CD4-positive, alpha-beta memory T cell (primary cell): ENCODE data around the gene MORN1. TPM values are rescaled to one million over a fixed set of nuclear protein-coding genes. Genes with fewer than 3 reads are reported as not detected.
A peak's percentile ranks its signal among the peaks of the same experiment; 100 is the strongest.

ENCODE experiments used
- CTCF ChIA-PET: fragments of 350-600 bp; sonication (Branson Sonifier 250); formaldehyde crosslinking; loops from one replicate; lab custom pipeline; 2021; ENCODE audit warnings: inconsistent platforms; ENCODE audit not compliant: partially characterized antibody; lab: Charles Lee
- POLR2A ChIA-PET: fragments of 350-600 bp; sonication (Branson Sonifier 250); formaldehyde crosslinking; loops from one replicate; lab custom pipeline; 2021; ENCODE audit not compliant: partially characterized antibody; lab: Charles Lee
- DNase-seq, 5 donors: peaks; one replicate each; pipeline versions ENCODE4 v3.0.0 to v3.0.0-alpha.2; 2020 to 2022; ENCODE audit warnings: mixed read lengths in 1 of 5
- H3K27ac ChIP-seq: one replicate; pipeline ENCODE4 v1.7.0; 2013; ENCODE audit warnings: low read depth, low read length
- H3K27me3 ChIP-seq: 2 replicates; pipeline ENCODE4 v1.7.0; 2013; ENCODE audit warnings: mild to moderate bottlenecking, low read length, moderate library complexity; ENCODE audit not compliant: insufficient read depth
- H3K36me3 ChIP-seq: 2 replicates; pipeline ENCODE4 v1.7.0; 2013; ENCODE audit warnings: mild to moderate bottlenecking, low read length, moderate library complexity; ENCODE audit not compliant: insufficient read depth
- H3K4me1 ChIP-seq: 2 replicates; pipeline ENCODE4 v1.7.0; 2013; ENCODE audit warnings: mild to moderate bottlenecking, low read length, moderate library complexity; ENCODE audit not compliant: insufficient read depth
- H3K4me3 ChIP-seq, 2 donors: one replicate each; pipeline ENCODE4 v1.7.0; 2013; ENCODE audit warnings: low read length in 2 of 2, mild to moderate bottlenecking in 1 of 2
- H3K9me3 ChIP-seq, 2 donors: one replicate each; pipeline ENCODE4 v1.7.0; 2013; ENCODE audit warnings: low read length in 2 of 2, control low read depth in 1 of 2; ENCODE audit not compliant: control insufficient read depth in 1 of 2
- H3K27ac Mint-ChIP-seq, 7 donors: one replicate each; pipeline ENCODE4 v1.8.0; 2020 to 2021; ENCODE audit warnings: mixed read lengths in 7 of 7, mild to moderate bottlenecking in 6 of 7, inconsistent platforms in 3 of 7, moderate library complexity in 3 of 7
- H3K27me3 Mint-ChIP-seq, 2 donors: one replicate each; pipeline ENCODE4 v1.8.0; 2020 to 2021; ENCODE audit warnings: mixed read lengths in 2 of 2
- H3K36me3 Mint-ChIP-seq, 2 donors: one replicate each; pipeline ENCODE4 v1.8.0; 2020 to 2021; ENCODE audit warnings: mixed read lengths in 2 of 2, inconsistent platforms in 1 of 2, mild to moderate bottlenecking in 1 of 2
- H3K4me1 Mint-ChIP-seq, 4 donors: one replicate each; pipeline ENCODE4 v1.8.0; 2020 to 2021; ENCODE audit warnings: mixed read lengths in 4 of 4, mild to moderate bottlenecking in 1 of 4
- H3K4me3 Mint-ChIP-seq, 8 donors: one replicate each; pipeline ENCODE4 v1.8.0; 2020 to 2021; ENCODE audit warnings: mixed read lengths in 8 of 8, mild to moderate bottlenecking in 7 of 8, moderate library complexity in 6 of 8, inconsistent platforms in 3 of 8
- H3K9me3 Mint-ChIP-seq, 8 donors: one replicate each; pipeline ENCODE4 v1.8.0; 2020 to 2021; ENCODE audit warnings: mixed read lengths in 8 of 8, mild to moderate bottlenecking in 5 of 8, inconsistent platforms in 3 of 8, moderate library complexity in 1 of 8
- intact Hi-C: fragments of 100-400 bp; cut with micrococcal nuclease; formaldehyde crosslinking; loops from one replicate; pipeline ENCODE4 v1.15.1; 2023
- polyA plus RNA-seq, 2 donors: library from polyadenylated mRNA; unstranded; fragments of 300-500 nt; fragmentation: Illumina TruSeq; gene quantifications; one replicate each; pipeline ENCODE4 v1.2.3, GENCODE V29; 2021
- total RNA-seq, 2 experiments: library from RNA; stranded (reverse); gene quantifications; one replicate each; pipeline ENCODE4 v1.2.3, GENCODE V29; 2021

Gene MORN1
- total and polyA plus RNA-seq, 4 experiments from 2014 or later = 1.9 to 15.3 (median 7.4) TPM

DNA sequence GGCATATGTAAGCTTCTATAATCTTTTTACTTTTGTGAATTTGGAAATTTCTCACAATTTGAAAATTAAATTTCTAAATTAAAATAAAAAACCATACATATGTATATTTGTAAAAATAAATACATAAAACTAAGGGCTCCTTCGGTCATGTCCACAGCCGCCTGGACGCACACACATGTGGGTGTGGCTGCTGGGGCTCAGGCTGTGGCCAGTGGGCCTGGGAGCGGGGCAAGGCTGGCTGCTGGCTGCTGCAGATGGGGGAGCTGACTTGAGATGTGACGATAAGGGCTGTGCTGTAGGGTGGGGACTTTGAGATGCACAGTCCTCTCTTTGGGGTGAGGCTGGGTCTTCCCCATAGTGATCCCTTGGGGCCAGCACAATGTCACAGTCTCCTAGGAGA is 5.1 kb upstream of the MORN1 start:
- H3K4me3 Mint-ChIP-seq = no peak overlapping the region
- POLR2A ChIA-PET = interaction anchor here (1.0 to 1.2 kb wide), 2 partner anchors 17 to 164 kb away, joined by 3 to 4 read pairs; no protein-coding TSS in a partner anchor
- peak overlapping the region in 3 of 7 donors; percentile 17 to 30 (median 21) for H3K27ac Mint-ChIP-seq
- Histone ChIP-seq H3K27me3 (no peaks in the 10 kb centered on the region), H3K4me3 (no peak overlapping the region), H3K4me1 (peaks cover 28% of the 10 kb centered on the region), H3K27ac (no peak overlapping the region), H3K9me3 (no peaks in the 10 kb centered on the region), H3K36me3 (peaks cover 48% of the 10 kb centered on the region)
- peaks cover 29 to 68% of the 10 kb centered on the region in 2 donors for H3K36me3 Mint-ChIP-seq
- intact Hi-C loops = no loop called here
- H3K27me3 Mint-ChIP-seq = no peaks in the 10 kb centered on the region
- peaks cover 25 to 64% (median 37%) of the 10 kb centered on the region in 4 donors for H3K4me1 Mint-ChIP-seq
- CTCF ChIA-PET = no interaction called here
- no peaks in the 10 kb centered on the region for H3K9me3 Mint-ChIP-seq
- no peak for DNase-seq

GRCh38 chr1:2396059-2396458 is 4.7 kb upstream of the MORN1 start:
- H3K27ac Mint-ChIP-seq = peak overlapping the region in 1 of 7 donors; percentile 21
- H3K4me1 ChIP-seq = peaks cover 28% of the 10 kb centered on the region
- POLR2A ChIA-PET = no interaction called here
- H3K27me3 Mint-ChIP-seq = no peaks in the 10 kb centered on the region
- H3K27ac ChIP-seq = no peak overlapping the region
- no peaks in the 10 kb centered on the region for H3K9me3 ChIP-seq
- no peak overlapping the region for H3K4me3 Mint-ChIP-seq
- CTCF ChIA-PET = no interaction called here
- intact Hi-C loops = no loop called here
- DNase-seq = no peak
- H3K4me1 Mint-ChIP-seq = peaks cover 25 to 64% (median 38%) of the 10 kb centered on the region in 4 donors
- peaks cover 27 to 67% of the 10 kb centered on the region in 2 donors for H3K36me3 Mint-ChIP-seq
- H3K9me3 Mint-ChIP-seq = no peaks in the 10 kb centered on the region
- H3K36me3 ChIP-seq = peaks cover 47% of the 10 kb centered on the region
- no peak overlapping the region for H3K4me3 ChIP-seq
- H3K27me3 ChIP-seq = no peaks in the 10 kb centered on the region

- Histone ChIP-seq H3K4me1 (peaks cover 37% of the 10 kb centered on the region), H3K4me3 (no peak overlapping the region), H3K9me3 (no peaks in the 10 kb centered on the region), H3K36me3 (peaks cover 40% of the 10 kb centered on the region), H3K27me3 (no peaks in the 10 kb centered on the region), H3K27ac (no peak overlapping the region)
- ChIA-PET POLR2A (no interaction called here), CTCF (interaction anchor here (1.9 kb wide), 1 partner anchor 200 kb away, joined by 6 read pairs; the partner anchor contains the start of gene FAAP20)
- DNase-seq = no peak
- H3K27me3 Mint-ChIP-seq = no peaks in the 10 kb centered on the region
- H3K4me1 Mint-ChIP-seq = peaks cover 22 to 66% (median 39%) of the 10 kb centered on the region in 4 donors
- no peaks in the 10 kb centered on the region for H3K9me3 Mint-ChIP-seq
- peaks cover 21 to 62% of the 10 kb centered on the region in 2 donors for H3K36me3 Mint-ChIP-seq
- H3K27ac Mint-ChIP-seq = peak overlapping the region in 5 of 7 donors; percentile 29 to 75 (median 66)
- intact Hi-C loops = no loop called here
- H3K4me3 Mint-ChIP-seq = no peak overlapping the region
Observed at GRCh38 chr1:2395245-2395644, 3.9 kb upstream of the MORN1 start.

- Histone ChIP-seq H3K27me3 (no peaks in the 10 kb centered on the region), H3K4me3 (no peak overlapping the region), H3K27ac (no peak overlapping the region), H3K9me3 (no peaks in the 10 kb centered on the region), H3K36me3 (peaks cover 35% of the 10 kb centered on the region), H3K4me1 (peaks cover 37% of the 10 kb centered on the region)
- CTCF ChIA-PET = interaction anchor here (0.9 to 1.9 kb wide), 2 partner anchors 21 to 200 kb away, joined by 3 to 6 read pairs; partner anchors contain the start of gene FAAP20
- H3K4me1 Mint-ChIP-seq = peaks cover 22 to 71% (median 41%) of the 10 kb centered on the region in 4 donors
- no peak for DNase-seq
- H3K36me3 Mint-ChIP-seq = peaks cover 17 to 62% of the 10 kb centered on the region in 2 donors
- no peaks in the 10 kb centered on the region for H3K27me3 Mint-ChIP-seq
- no peaks in the 10 kb centered on the region for H3K9me3 Mint-ChIP-seq
- H3K27ac Mint-ChIP-seq = peak overlapping the region in 6 of 7 donors; percentile 61 to 75 (median 65)
- POLR2A ChIA-PET = interaction anchor here (1.1 to 1.3 kb wide), 3 partner anchors 8 to 17 kb away, joined by 3 read pairs; no protein-coding TSS in a partner anchor
- no peak overlapping the region for H3K4me3 Mint-ChIP-seq
- intact Hi-C loops = no loop called here
Observed at GRCh38 chr1:2394761-2395160, 3.4 kb upstream of the MORN1 start.

- H3K9me3 ChIP-seq = no peaks in the 10 kb centered on the region
- H3K4me3 Mint-ChIP-seq = peak overlapping the region in 2 of 8 donors; percentile 12 to 20
- no peaks in the 10 kb centered on the region for H3K27me3 ChIP-seq
- H3K27ac Mint-ChIP-seq = peak overlapping the region in 4 of 7 donors; percentile 61 to 87 (median 72)
- peaks cover 37% of the 10 kb centered on the region for H3K4me1 ChIP-seq
- intact Hi-C loops = no loop called here
- ChIA-PET CTCF (interaction anchor here (0.9 to 1.9 kb wide), 2 partner anchors 22 to 199 kb away, joined by 3 to 6 read pairs; partner anchors contain the start of gene FAAP20), POLR2A (interaction anchor here (1.1 to 1.3 kb wide), 4 partner anchors 9 to 199 kb away, joined by 3 to 5 read pairs (median 3); partner anchors contain the start of gene FAAP20)
- no peaks in the 10 kb centered on the region for H3K9me3 Mint-ChIP-seq
- no peaks in the 10 kb centered on the region for H3K27me3 Mint-ChIP-seq
- no peak overlapping the region for H3K27ac ChIP-seq
- H3K36me3 ChIP-seq = peaks cover 30% of the 10 kb centered on the region
- peaks cover 14 to 57% of the 10 kb centered on the region in 2 donors for H3K36me3 Mint-ChIP-seq
- H3K4me1 Mint-ChIP-seq = peaks cover 22 to 68% (median 41%) of the 10 kb centered on the region in 4 donors
- no peak for DNase-seq
- H3K4me3 ChIP-seq = no peak overlapping the region
Observed at GRCh38 chr1:2394220-2394619, 2.9 kb upstream of the MORN1 start.

- Histone ChIP-seq H3K4me3 (no peak overlapping the region), H3K27me3 (no peaks in the 10 kb centered on the region), H3K4me1 (peaks cover 37% of the 10 kb centered on the region), H3K36me3 (peaks cover 28% of the 10 kb centered on the region), H3K9me3 (no peaks in the 10 kb centered on the region), H3K27ac (peak overlapping the region; percentile 64)
- intact Hi-C loops = no loop called here
- Mint-ChIP-seq H3K27ac (peak overlapping the region; percentile 78 to 95 (median 93)), H3K36me3 (peaks cover 11 to 50% of the 10 kb centered on the region in 2 donors), H3K27me3 (no peaks in the 10 kb centered on the region), H3K4me1 (peaks cover 22 to 62% (median 41%) of the 10 kb centered on the region in 4 donors), H3K4me3 (peak overlapping the region in 7 of 8 donors; percentile 52 to 93 (median 89)), H3K9me3 (no peaks in the 10 kb centered on the region)
- POLR2A ChIA-PET = interaction anchor here (0.8 to 2.5 kb wide), 6 partner anchors 9 to 199 kb away, joined by 3 to 25 read pairs (median 4); partner anchors contain the start of genes FAAP20 and PRXL2B
- CTCF ChIA-PET = interaction anchor here (1.9 kb wide), 1 partner anchor 199 kb away, joined by 6 read pairs; the partner anchor contains the start of gene FAAP20
- no peak for DNase-seq
Observed at GRCh38 chr1:2393471-2393877, 2.1 kb upstream of the MORN1 start.

DNA sequence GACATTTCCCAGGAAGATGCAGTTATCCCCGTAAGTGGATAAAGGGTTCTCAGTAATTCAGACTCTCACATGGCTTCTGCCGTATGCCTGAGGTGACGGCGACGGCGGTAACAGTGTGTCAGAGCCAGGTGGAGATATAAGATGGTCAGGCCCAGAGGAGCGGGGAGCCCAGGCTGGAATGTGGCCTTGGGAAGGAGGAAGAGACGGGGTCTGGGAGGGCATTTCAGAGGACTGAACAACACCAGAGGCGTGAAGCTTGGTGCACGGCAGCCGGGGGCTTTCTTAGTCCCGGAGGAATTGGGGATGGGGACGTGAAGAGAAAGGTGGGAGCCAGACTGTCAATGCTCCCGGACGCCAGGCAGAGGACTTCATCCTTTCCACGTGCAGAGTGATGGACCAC is 1.3 kb upstream of the MORN1 start:
- peak overlapping the region; percentile 85 to 93 (median 90) for H3K4me3 Mint-ChIP-seq
- peaks cover 11 to 47% of the 10 kb centered on the region in 2 donors for H3K36me3 Mint-ChIP-seq
- Histone ChIP-seq H3K36me3 (peaks cover 23% of the 10 kb centered on the region), H3K27me3 (no peaks in the 10 kb centered on the region), H3K9me3 (no peaks in the 10 kb centered on the region), H3K4me3 (peak overlapping the region; percentile 48 to 57), H3K4me1 (peaks cover 37% of the 10 kb centered on the region), H3K27ac (peak overlapping the region; percentile 64)
- H3K27me3 Mint-ChIP-seq = no peaks in the 10 kb centered on the region
- POLR2A ChIA-PET = interaction anchor here (1.0 to 2.5 kb wide), 12 partner anchors 13 to 197 kb away, joined by 3 to 32 read pairs (median 10); partner anchors contain the start of genes FAAP20, PEX10, PRXL2B and TNFRSF14
- CTCF ChIA-PET = interaction anchor here (1.3 to 1.5 kb wide), 2 partner anchors 163 to 219 kb away, joined by 3 read pairs; partner anchors contain the start of gene TNFRSF14
- no peaks in the 10 kb centered on the region for H3K9me3 Mint-ChIP-seq
- H3K27ac Mint-ChIP-seq = peak overlapping the region; percentile 87 to 95 (median 93)
- peaks cover 22 to 62% (median 41%) of the 10 kb centered on the region in 4 donors for H3K4me1 Mint-ChIP-seq
- DNase-seq = no peak
- intact Hi-C loops = no loop called here
